ENCODE results near the gene PJA2. TPM values are rescaled to one million over a fixed set of nuclear protein-coding genes. Genes with fewer than 3 reads are reported as not detected.

Gene PJA2
- total RNA-seq, 1 experiment from 2014 or later, result 14.3 TPM

- H3F3A ChIP-seq (ENCODE audit: low read length, unreplicated experiment), result no peaks in the 10 kb centered on the region
- intact Hi-C loops (cut with micrococcal nuclease), result no loop called here
- no peak for ATAC-seq
These were observed 85.4 kb downstream of the PJA2 start for GRCh38 chr5:109324351-109324750.

GRCh38 chr5:109322694-109323093 lies 87.1 kb downstream of the PJA2 start:
- H2AFZ ChIP-seq (ENCODE audit: low read length), result no peak overlapping the region
- no peak for DNase-seq
- no peak overlapping the region for H3K27ac ChIP-seq (ENCODE audit: low read length)
- no peaks in the 10 kb centered on the region for H3K27me3 ChIP-seq (ENCODE audit: low read length)
- no TSS peak for BruUV-seq (replicated peaks)
- ATAC-seq, result no peak
- no peaks in the 10 kb centered on the region for H3K9me2 ChIP-seq (replicated peaks; ENCODE audit: low read length)
- no peak for TF ChIP-seq EZH2phosphoT487 (IDR thresholded peaks at IDR 0.05; ENCODE audit: borderline replicate concordance, low read length)
- TF ChIP-seq CTCF (conservative IDR thresholded peaks at IDR 0.05; ENCODE audit: low read depth, low read length), result no peak
- TF ChIP-seq EZH2 (IDR thresholded peaks at IDR 0.05; ENCODE audit: low read length, unreplicated experiment), result no peak
- H3K4me3 ChIP-seq (ENCODE audit: low read length), result no peak overlapping the region
- H3K36me3 ChIP-seq (ENCODE audit: low read depth, low read length), result no peaks in the 10 kb centered on the region
- POLR2A ChIA-PET (ENCODE audit: unreplicated experiment), result no interaction called here
- no peaks in the 10 kb centered on the region for H3F3A ChIP-seq (ENCODE audit: low read length, unreplicated experiment)
- no peak overlapping the region for H3K9ac ChIP-seq (ENCODE audit: low read length)
- H4K20me1 ChIP-seq (ENCODE audit: low read length), result no peaks in the 10 kb centered on the region
- no peaks in the 10 kb centered on the region for H3K79me2 ChIP-seq (ENCODE audit: low read length)
- no peaks in the 10 kb centered on the region for H3K9me3 ChIP-seq (ENCODE audit: low read length)
- intact Hi-C loops (cut with micrococcal nuclease), result no loop called here
- CTCF ChIA-PET, result no interaction called here
- no peaks in the 10 kb centered on the region for H3K4me1 ChIP-seq (ENCODE audit: insufficient read depth, low read length)
- no peak overlapping the region for H3K4me2 ChIP-seq (ENCODE audit: low read length)

More at GRCh38 chr5:109324351-109324750, 85.4 kb downstream of the PJA2 start:
- no peak overlapping the region for H3K4me2 ChIP-seq (ENCODE audit: low read length)
- no peaks in the 10 kb centered on the region for H4K20me1 ChIP-seq (ENCODE audit: low read length)
- no peak overlapping the region for H3K9ac ChIP-seq (ENCODE audit: low read length)
- no peaks in the 10 kb centered on the region for H3K36me3 ChIP-seq (ENCODE audit: low read depth, low read length)
- no peak for DNase-seq
- ChIA-PET CTCF (no interaction called here), POLR2A (ENCODE audit: unreplicated experiment) (no interaction called here)
- H3K27ac ChIP-seq (ENCODE audit: low read length), result no peak overlapping the region
- H3K9me2 ChIP-seq (replicated peaks; ENCODE audit: low read length), result no peaks in the 10 kb centered on the region
- H3K79me2 ChIP-seq (ENCODE audit: low read length), result no peaks in the 10 kb centered on the region
- BruUV-seq (replicated peaks), result no TSS peak
- H3K4me1 ChIP-seq (ENCODE audit: insufficient read depth, low read length), result peaks cover 14% of the 10 kb centered on the region
- TF ChIP-seq EZH2phosphoT487 (IDR thresholded peaks at IDR 0.05; ENCODE audit: borderline replicate concordance, low read length) (no peak), CTCF (conservative IDR thresholded peaks at IDR 0.05; ENCODE audit: low read depth, low read length) (no peak), EZH2 (IDR thresholded peaks at IDR 0.05; ENCODE audit: low read length, unreplicated experiment) (no peak)
- no peaks in the 10 kb centered on the region for H3K27me3 ChIP-seq (ENCODE audit: low read length)
- H3K9me3 ChIP-seq (ENCODE audit: low read length), result no peaks in the 10 kb centered on the region
- no peak overlapping the region for H2AFZ ChIP-seq (ENCODE audit: low read length)
- no peak overlapping the region for H3K4me3 ChIP-seq (ENCODE audit: low read length)

DNA sequence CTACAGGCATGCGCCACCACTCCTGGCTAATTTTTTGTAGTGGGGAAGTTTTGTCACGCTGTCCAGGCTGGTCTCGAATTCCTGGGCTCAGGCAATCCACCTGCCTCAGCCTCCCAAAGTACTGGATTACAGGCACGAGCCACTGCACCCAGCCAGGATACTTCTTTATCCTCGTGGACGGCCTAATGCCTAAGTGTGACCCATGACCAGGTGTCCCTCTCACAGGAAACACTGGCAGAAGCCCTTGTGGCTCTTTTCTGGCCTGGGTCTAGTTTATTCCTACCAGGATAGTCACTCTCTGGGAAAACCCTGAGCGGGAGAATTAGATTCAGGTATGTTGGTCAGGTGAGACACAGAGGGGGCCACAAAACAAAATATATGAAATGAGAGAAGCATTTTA lies 90.4 kb downstream of the PJA2 start:
- CTCF ChIA-PET, result no interaction called here

More for the DNA sequence above, 90.4 kb downstream of the PJA2 start:
- intact Hi-C loops (cut with micrococcal nuclease), result no loop called here
- no TSS peak for BruUV-seq (replicated peaks)
- H3K4me2 ChIP-seq (ENCODE audit: low read length), result no peak overlapping the region
- POLR2A ChIA-PET (ENCODE audit: unreplicated experiment), result no interaction called here
- no peaks in the 10 kb centered on the region for H3K9me3 ChIP-seq (ENCODE audit: low read length)
- H3K9me2 ChIP-seq (replicated peaks; ENCODE audit: low read length), result no peaks in the 10 kb centered on the region
- no peak overlapping the region for H3K27ac ChIP-seq (ENCODE audit: low read length)
- no peaks in the 10 kb centered on the region for H3K4me1 ChIP-seq (ENCODE audit: insufficient read depth, low read length)
- no peaks in the 10 kb centered on the region for H3K79me2 ChIP-seq (ENCODE audit: low read length)
- no peak overlapping the region for H3K4me3 ChIP-seq (ENCODE audit: low read length)
- H3K9ac ChIP-seq (ENCODE audit: low read length), result no peak overlapping the region
- no peaks in the 10 kb centered on the region for H3K27me3 ChIP-seq (ENCODE audit: low read length)
- no peaks in the 10 kb centered on the region for H4K20me1 ChIP-seq (ENCODE audit: low read length)
- TF ChIP-seq EZH2phosphoT487 (IDR thresholded peaks at IDR 0.05; ENCODE audit: borderline replicate concordance, low read length) (no peak), EZH2 (IDR thresholded peaks at IDR 0.05; ENCODE audit: low read length, unreplicated experiment) (no peak), CTCF (conservative IDR thresholded peaks at IDR 0.05; ENCODE audit: low read depth, low read length) (no peak)
- H3F3A ChIP-seq (ENCODE audit: low read length, unreplicated experiment), result no peaks in the 10 kb centered on the region
- DNase-seq, result no peak
- no peaks in the 10 kb centered on the region for H3K36me3 ChIP-seq (ENCODE audit: low read depth, low read length)
- H2AFZ ChIP-seq (ENCODE audit: low read length), result no peak overlapping the region
- ATAC-seq, result no peak

Measured in PC-3 (cell line).